Trophoblast cell (in vitro differentiated cells and primary cell): ENCODE results near the gene SYVN1.
A peak's percentile ranks its signal among the peaks of the same experiment; 100 is the strongest.

Experiments used
- DNase-seq, 2 donors: peaks; one replicate each; pipeline ENCODE4 v3.0.0-alpha.2; 2016
- H2AFZ ChIP-seq: 2 replicates; pipeline ENCODE4 v1.6.1; 2013; ENCODE audit warnings: low read length, moderate library complexity, mild to moderate bottlenecking; ENCODE audit not compliant: insufficient read depth, poor library complexity
- H2AK5ac ChIP-seq: 2 replicates; pipeline ENCODE4 v1.6.1; 2013; ENCODE audit warnings: mild to moderate bottlenecking, low read length
- H2BK120ac ChIP-seq: 2 replicates; pipeline ENCODE4 v1.6.1; 2013; ENCODE audit warnings: low read length, mild to moderate bottlenecking, moderate library complexity; ENCODE audit not compliant: insufficient read depth, poor library complexity
- H2BK12ac ChIP-seq: 2 replicates; pipeline ENCODE4 v1.6.1; 2013; ENCODE audit warnings: mild to moderate bottlenecking, low read length, moderate library complexity
- H2BK5ac ChIP-seq: 2 replicates; pipeline ENCODE4 v1.6.1; 2013; ENCODE audit warnings: low read length, low read depth, moderate library complexity, mild to moderate bottlenecking; ENCODE audit not compliant: poor library complexity
- H3K14ac ChIP-seq: 2 replicates; pipeline ENCODE4 v1.6.1; 2013; ENCODE audit warnings: mild to moderate bottlenecking, low read length
- H3K18ac ChIP-seq: 2 replicates; pipeline ENCODE4 v1.6.1; 2013; ENCODE audit warnings: mild to moderate bottlenecking, low read length
- H3K23ac ChIP-seq: 2 replicates; pipeline ENCODE4 v1.6.1; 2013; ENCODE audit warnings: low read length
- H3K27ac ChIP-seq: 2 replicates; pipeline ENCODE4 v1.5.1; 2013; ENCODE audit warnings: low read depth, mild to moderate bottlenecking, inconsistent platforms, low read length, moderate library complexity
- H3K27me3 ChIP-seq: 2 replicates; pipeline ENCODE4 v1.6.1; 2013; ENCODE audit warnings: inconsistent platforms, mild to moderate bottlenecking, low read length, moderate library complexity; ENCODE audit not compliant: insufficient read depth
- H3K36me3 ChIP-seq, 2 experiments: 1 replicate in 1 of 2; 2 replicates in 1 of 2; pipeline ENCODE4 v1.6.1; 2013; ENCODE audit warnings: low read length in 2 of 2, mild to moderate bottlenecking in 2 of 2, moderate library complexity in 1 of 2; ENCODE audit not compliant: insufficient read depth in 2 of 2, control insufficient read depth in 1 of 2
- H3K4ac ChIP-seq: 2 replicates; pipeline ENCODE4 v1.6.1; 2013; ENCODE audit warnings: low read depth, mild to moderate bottlenecking, low read length, moderate library complexity
- H3K4me1 ChIP-seq, 2 experiments: 1 replicate in 1 of 2; 2 replicates in 1 of 2; pipeline ENCODE4 v1.6.1; 2013; ENCODE audit warnings: low read length in 2 of 2, mild to moderate bottlenecking in 2 of 2, moderate library complexity in 1 of 2; ENCODE audit not compliant: insufficient read depth in 2 of 2, control insufficient read depth in 1 of 2
- H3K4me2 ChIP-seq: 2 replicates; pipeline ENCODE4 v1.6.1; 2013; ENCODE audit warnings: inconsistent platforms, mild to moderate bottlenecking, low read length, moderate library complexity
- H3K4me3 ChIP-seq: 2 replicates; pipeline ENCODE4 v1.5.1; 2013; ENCODE audit warnings: mild to moderate bottlenecking, low read depth, low read length, inconsistent platforms
- H3K79me1 ChIP-seq: one replicate; pipeline ENCODE4 v1.6.1; 2013; ENCODE audit warnings: low read length
- H3K79me2 ChIP-seq: 2 replicates; pipeline ENCODE4 v1.6.1; 2013; ENCODE audit warnings: low read length, mild to moderate bottlenecking; ENCODE audit not compliant: control insufficient read depth, insufficient read depth, poor library complexity
- H3K9ac ChIP-seq: 2 replicates; pipeline ENCODE4 v1.6.1; 2013; ENCODE audit warnings: mild to moderate bottlenecking, low read length
- H3K9me3 ChIP-seq: 2 replicates; pipeline ENCODE4 v1.6.1; 2013; ENCODE audit warnings: low read depth, mild to moderate bottlenecking, control low read depth, inconsistent platforms, low read length; ENCODE audit not compliant: insufficient read depth
- H4K12ac ChIP-seq: 2 replicates; pipeline ENCODE4 v1.6.1; 2013; ENCODE audit warnings: low read depth, mild to moderate bottlenecking, low read length, moderate library complexity
- H4K8ac ChIP-seq: 2 replicates; pipeline ENCODE4 v1.6.1; 2013; ENCODE audit warnings: low read depth, mild to moderate bottlenecking, low read length, moderate library complexity
- H4K91ac ChIP-seq: one replicate; pipeline ENCODE4 v1.6.1; 2013; ENCODE audit warnings: low read depth, mild to moderate bottlenecking, low read length, moderate library complexity
- WGBS: extraction: QIAGEN DNeasy Blood & Tissue Kit; methylation state at CpG from one replicate; pipeline ENCODE4 v1.1.7; 2013; ENCODE audit warnings: missing lambda C conversion rate; ENCODE audit not compliant: insufficient read length, insufficient coverage; ENCODE audit errors: extremely low coverage; 5-methylcytosine and 5-hydroxymethylcytosine counted together

Gene SYVN1

GRCh38 chr11:65111744-65112545 lies 22.4 kb downstream of the SYVN1 start, which contains the start of gene TM7SF2:
Gene TM7SF2 (plus strand): TSS chr11:65111872. CDS start chr11:65112016, 144 bp downstream.
- Histone ChIP-seq H2BK120ac (no peak within 1 kb of the TSS), H3K27me3 (no peaks in the 10 kb centered on the region), H4K12ac (peak within 1 kb of the TSS; percentile 73), H3K14ac (peak within 1 kb of the TSS; percentile 54), H4K91ac (peak within 1 kb of the TSS; percentile 40), H2BK5ac (peak within 1 kb of the TSS; percentile 37), H3K27ac (peak within 1 kb of the TSS; percentile 40), H4K8ac (peak within 1 kb of the TSS; percentile 69), H3K79me2 (peaks cover 14% of the 10 kb centered on the region), H2AFZ (peak within 1 kb of the TSS; percentile 51), H3K79me1 (peaks cover 13% of the 10 kb centered on the region), H3K9me3 (no peaks in the 10 kb centered on the region), H3K23ac (no peak within 1 kb of the TSS), H3K4me2 (peak within 1 kb of the TSS; percentile 74), H3K18ac (peak within 1 kb of the TSS; percentile 24), H3K4ac (peak within 1 kb of the TSS; percentile 38), H3K4me1 (peaks cover 17 to 20% of the 10 kb centered on the region in 2 experiments), H3K36me3 (peaks cover 43 to 48% of the 10 kb centered on the region in 2 experiments), H2BK12ac (no peak within 1 kb of the TSS), H2AK5ac (peak within 1 kb of the TSS; percentile 15), H3K4me3 (peak within 1 kb of the TSS; percentile 76), H3K9ac (peak within 1 kb of the TSS; percentile 18)
- peak; percentile 95 for DNase-seq
- WGBS: no CpG with 5 or more reads among the region's 64 CpGs

GRCh38 chr11:65111159-65111743 lies 23.1 kb downstream of the SYVN1 start:
- no peak overlapping the region for H3K4ac ChIP-seq
- no peak overlapping the region for H2BK12ac ChIP-seq
- no peak overlapping the region for H3K27ac ChIP-seq
- H2AFZ ChIP-seq: no peak overlapping the region
- peaks cover 43 to 46% of the 10 kb centered on the region in 2 experiments for H3K36me3 ChIP-seq
- no peak overlapping the region for H3K14ac ChIP-seq
- no peak overlapping the region for H3K9ac ChIP-seq
- H3K4me1 ChIP-seq: peaks cover 10 to 14% of the 10 kb centered on the region in 2 experiments
- DNase-seq: no peak
- peaks cover 8% of the 10 kb centered on the region for H3K79me2 ChIP-seq
- H4K91ac ChIP-seq: no peak overlapping the region
- peaks cover 12% of the 10 kb centered on the region for H3K79me1 ChIP-seq
- H3K4me2 ChIP-seq: peak overlapping the region; percentile 21
- WGBS: no CpG with 5 or more reads among the region's 31 CpGs
- H2BK120ac ChIP-seq: no peak overlapping the region
- no peak overlapping the region for H2AK5ac ChIP-seq
- no peaks in the 10 kb centered on the region for H3K9me3 ChIP-seq
- H4K8ac ChIP-seq: no peak overlapping the region
- no peak overlapping the region for H3K23ac ChIP-seq
- no peak overlapping the region for H2BK5ac ChIP-seq
- no peak overlapping the region for H4K12ac ChIP-seq
- H3K4me3 ChIP-seq: peak overlapping the region; percentile 3
- no peak overlapping the region for H3K18ac ChIP-seq
- no peaks in the 10 kb centered on the region for H3K27me3 ChIP-seq

DNA sequence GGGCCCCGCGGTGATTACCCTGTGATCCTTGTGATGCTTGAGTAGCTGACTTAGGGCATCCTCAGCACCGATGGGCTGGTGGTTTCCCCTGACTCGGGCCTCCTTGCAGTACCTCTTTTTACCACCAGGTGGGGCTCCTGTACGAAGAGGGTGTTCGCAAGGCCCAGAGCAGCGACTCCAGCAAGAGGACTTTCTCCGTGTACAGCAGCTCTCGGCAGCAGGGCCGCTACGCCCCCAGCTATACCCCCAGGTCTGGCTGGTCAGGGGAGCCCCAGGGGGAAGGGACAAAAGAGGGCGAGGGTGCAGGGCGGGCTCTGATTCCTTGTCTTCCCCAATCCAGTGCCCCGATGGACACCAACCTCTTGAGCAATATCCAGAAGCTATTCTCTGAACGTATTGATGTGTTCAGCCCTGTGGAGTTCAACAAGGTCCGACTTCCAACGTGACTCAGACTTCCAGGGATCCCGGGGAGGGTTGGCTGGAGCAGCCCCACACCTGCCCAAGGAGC lies 23.9 kb downstream of the SYVN1 start:
- DNase-seq: peak; percentile 80 to 93
- Histone ChIP-seq H3K79me2 (peaks cover 8% of the 10 kb centered on the region), H2BK120ac (no peak overlapping the region), H3K23ac (no peak overlapping the region), H3K4me3 (no peak overlapping the region), H3K27ac (no peak overlapping the region), H3K36me3 (peaks cover 34 to 40% of the 10 kb centered on the region in 2 experiments), H3K4ac (no peak overlapping the region), H3K9me3 (no peaks in the 10 kb centered on the region), H2AFZ (no peak overlapping the region), H3K18ac (no peak overlapping the region), H3K4me1 (peaks cover 9 to 12% of the 10 kb centered on the region in 2 experiments), H3K4me2 (no peak overlapping the region), H4K12ac (no peak overlapping the region), H2AK5ac (no peak overlapping the region), H4K8ac (no peak overlapping the region), H3K9ac (no peak overlapping the region), H3K14ac (no peak overlapping the region), H3K27me3 (no peaks in the 10 kb centered on the region), H4K91ac (no peak overlapping the region), H2BK12ac (no peak overlapping the region), H3K79me1 (peaks cover 12% of the 10 kb centered on the region), H2BK5ac (no peak overlapping the region)
- WGBS: no CpG with 5 or more reads among the region's 18 CpGs

DNA sequence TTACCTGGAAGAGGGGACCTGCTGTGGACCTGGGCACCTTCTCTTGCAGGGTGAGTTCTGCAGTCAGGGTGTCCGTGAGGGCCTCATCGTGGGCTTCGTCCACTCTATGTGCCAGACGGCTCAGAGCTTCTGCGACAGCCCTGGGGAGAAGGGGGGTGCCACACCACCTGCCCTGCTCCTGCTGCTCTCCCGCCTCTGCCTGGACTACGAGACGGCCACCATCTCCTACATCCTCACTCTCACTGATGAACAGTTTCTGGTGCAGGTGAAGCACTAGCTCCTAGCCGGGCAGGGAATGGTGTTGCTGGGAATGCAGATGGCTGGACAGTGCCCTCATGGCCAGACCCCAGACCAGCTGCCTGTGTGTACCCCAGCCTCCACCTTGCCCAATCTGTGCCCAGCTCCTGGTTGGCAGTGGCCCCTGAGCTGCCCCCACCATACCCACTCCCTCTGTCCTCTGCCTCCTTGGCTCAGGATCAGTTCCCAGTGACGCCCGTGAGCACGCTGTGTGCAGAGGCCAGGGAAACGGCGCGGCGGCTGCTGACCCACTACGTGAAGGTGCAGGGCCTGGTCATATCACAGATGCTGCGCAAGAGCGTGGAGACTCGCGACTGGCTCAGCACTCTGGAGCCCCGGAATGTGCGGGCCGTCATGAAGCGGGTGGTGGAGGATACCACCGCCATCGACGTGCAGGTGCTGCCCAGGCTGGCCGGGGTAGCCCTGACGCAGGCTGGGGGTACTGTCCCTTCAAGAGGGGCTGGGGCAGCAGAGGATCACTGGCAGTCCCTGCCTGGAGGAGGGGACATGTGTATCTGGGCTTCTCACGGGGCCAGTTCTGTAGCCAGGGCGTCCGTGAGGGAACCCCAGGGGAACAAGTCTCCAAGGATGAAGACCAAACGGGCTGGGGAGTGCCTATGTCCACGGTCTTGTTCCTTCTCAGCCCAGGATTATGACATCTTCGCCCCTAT lies 24.8 kb downstream of the SYVN1 start:
- H2AK5ac ChIP-seq: no peak overlapping the region
- H4K8ac ChIP-seq: no peak overlapping the region
- no peak overlapping the region for H3K4me3 ChIP-seq
- H2BK120ac ChIP-seq: no peak overlapping the region
- no peak overlapping the region for H3K18ac ChIP-seq
- H3K27ac ChIP-seq: no peak overlapping the region
- no peaks in the 10 kb centered on the region for H3K27me3 ChIP-seq
- DNase-seq: no peak
- peaks cover 8% of the 10 kb centered on the region for H3K79me2 ChIP-seq
- no peak overlapping the region for H4K91ac ChIP-seq
- no peak overlapping the region for H2BK5ac ChIP-seq
- no peak overlapping the region for H2BK12ac ChIP-seq
- peaks cover 27 to 32% of the 10 kb centered on the region in 2 experiments for H3K36me3 ChIP-seq
- H2AFZ ChIP-seq: no peak overlapping the region
- H3K23ac ChIP-seq: no peak overlapping the region
- H3K4ac ChIP-seq: no peak overlapping the region
- WGBS: no CpG with 5 or more reads among the region's 36 CpGs
- no peak overlapping the region for H3K4me2 ChIP-seq
- peaks cover 9 to 12% of the 10 kb centered on the region in 2 experiments for H3K4me1 ChIP-seq
- H3K9me3 ChIP-seq: no peaks in the 10 kb centered on the region
- H3K9ac ChIP-seq: no peak overlapping the region
- H4K12ac ChIP-seq: no peak overlapping the region
- H3K14ac ChIP-seq: no peak overlapping the region
- H3K79me1 ChIP-seq: peaks cover 12% of the 10 kb centered on the region
